A673 (cell line): ENCODE results near the gene ATG2B.

ENCODE experiments used
- EZH2 ChIP-seq: fragments of 200-600 bp; sonication (generic); IDR thresholded peaks from 2 replicates; pipeline ENCODE4 v1.6.1; 2017; ENCODE audit warnings: borderline replicate concordance, low read depth, mild to moderate bottlenecking, mixed read lengths, antibody characterized with exemption, low read length; ENCODE audit not compliant: poor library complexity, severe bottlenecking
- TF ChIP-seq, protein P1 (sequence below): fragments of 300-800, 200-600 bp; sonication (generic); conservative IDR thresholded peaks from 2 replicates; pipeline ENCODE4 v1.5.1; 2017; ENCODE audit warnings: low read depth, mild to moderate bottlenecking, antibody characterized with exemption, low read length, moderate library complexity, mixed read lengths

DNA sequence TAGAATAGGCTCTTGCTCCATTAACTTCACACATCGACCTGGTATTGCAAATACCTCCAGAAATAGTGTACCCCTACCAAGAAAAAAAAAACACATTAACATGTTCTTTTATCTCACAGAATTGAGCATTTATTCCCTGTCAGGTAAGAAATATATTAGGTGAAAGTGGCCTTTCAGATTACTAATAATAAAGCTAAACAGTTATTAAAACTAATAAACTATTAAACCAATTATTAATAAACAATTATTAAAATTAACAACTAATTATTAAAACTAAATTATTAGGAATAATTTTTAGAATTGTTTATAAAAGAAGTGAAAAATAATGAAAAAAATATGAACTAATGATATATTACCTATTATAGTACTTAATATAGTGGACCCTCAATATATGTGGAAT, 21.6 kb upstream of the ATG2B start:
- TF ChIP-seq, protein P1, sequence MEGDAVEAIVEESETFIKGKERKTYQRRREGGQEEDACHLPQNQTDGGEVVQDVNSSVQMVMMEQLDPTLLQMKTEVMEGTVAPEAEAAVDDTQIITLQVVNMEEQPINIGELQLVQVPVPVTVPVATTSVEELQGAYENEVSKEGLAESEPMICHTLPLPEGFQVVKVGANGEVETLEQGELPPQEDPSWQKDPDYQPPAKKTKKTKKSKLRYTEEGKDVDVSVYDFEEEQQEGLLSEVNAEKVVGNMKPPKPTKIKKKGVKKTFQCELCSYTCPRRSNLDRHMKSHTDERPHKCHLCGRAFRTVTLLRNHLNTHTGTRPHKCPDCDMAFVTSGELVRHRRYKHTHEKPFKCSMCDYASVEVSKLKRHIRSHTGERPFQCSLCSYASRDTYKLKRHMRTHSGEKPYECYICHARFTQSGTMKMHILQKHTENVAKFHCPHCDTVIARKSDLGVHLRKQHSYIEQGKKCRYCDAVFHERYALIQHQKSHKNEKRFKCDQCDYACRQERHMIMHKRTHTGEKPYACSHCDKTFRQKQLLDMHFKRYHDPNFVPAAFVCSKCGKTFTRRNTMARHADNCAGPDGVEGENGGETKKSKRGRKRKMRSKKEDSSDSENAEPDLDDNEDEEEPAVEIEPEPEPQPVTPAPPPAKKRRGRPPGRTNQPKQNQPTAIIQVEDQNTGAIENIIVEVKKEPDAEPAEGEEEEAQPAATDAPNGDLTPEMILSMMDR = no peak
- no peak for TF ChIP-seq EZH2
